GM19239 (cell line): ENCODE measurements around the gene AGMO.

Experiments
- DNase-seq: peaks from one replicate; pipeline ENCODE4 v3.0.0; 2011; ENCODE audit warnings: low spot score; ENCODE audit not compliant: insufficient read length
- FAIRE-seq: peaks from 2 replicates; lab custom pipeline; 2011; peaks lifted over from hg19 to GRCh38; lab: Jason Lieb, UNC

AGMO gene

GRCh38 chr7:15411019-15411418 is 150.8 kb downstream of the AGMO start:
- DNase-seq, result no peak
- FAIRE-seq, result no peak

GRCh38 chr7:15407910-15408309 is 153.9 kb downstream of the AGMO start:
- FAIRE-seq (no peak), DNase-seq (no peak)

GRCh38 chr7:15403751-15404150 is 158.1 kb downstream of the AGMO start:
- no peak for FAIRE-seq
- no peak for DNase-seq

GRCh38 chr7:15403315-15403714 is 158.5 kb downstream of the AGMO start:
- DNase-seq (no peak), FAIRE-seq (no peak)

- no peak for DNase-seq
- FAIRE-seq, result no peak
Observed at GRCh38 chr7:15402436-15403136, 159.2 kb downstream of the AGMO start.

- FAIRE-seq (no peak), DNase-seq (no peak)
Observed at GRCh38 chr7:15400440-15400839, 161.4 kb downstream of the AGMO start.

GRCh38 chr7:15399441-15399840 is 162.4 kb downstream of the AGMO start:
- no peak for FAIRE-seq
- DNase-seq, result no peak

GRCh38 chr7:15397922-15398760 is 163.7 kb downstream of the AGMO start:
- FAIRE-seq (no peak), DNase-seq (no peak)

- no peak for FAIRE-seq
- DNase-seq, result no peak
Observed at GRCh38 chr7:15397159-15397550, 164.7 kb downstream of the AGMO start.

GRCh38 chr7:15396210-15397158 is 165.3 kb downstream of the AGMO start:
- FAIRE-seq (no peak), DNase-seq (no peak)

GRCh38 chr7:15389073-15389472 is 172.7 kb downstream of the AGMO start:
- no peak for DNase-seq
- FAIRE-seq, result no peak

- FAIRE-seq (no peak), DNase-seq (no peak)
Observed at GRCh38 chr7:15378494-15379145, 183.2 kb downstream of the AGMO start.

- DNase-seq (no peak), FAIRE-seq (no peak)
Observed at GRCh38 chr7:15376600-15376999, 185.2 kb downstream of the AGMO start.

GRCh38 chr7:15370441-15370840 is 191.4 kb downstream of the AGMO start:
- DNase-seq (no peak), FAIRE-seq (no peak)

GRCh38 chr7:15368653-15369052 is 193.2 kb downstream of the AGMO start:
- FAIRE-seq (no peak), DNase-seq (no peak)

GRCh38 chr7:15367897-15368296 is 193.9 kb downstream of the AGMO start:
- FAIRE-seq, result no peak
- DNase-seq, result no peak

- DNase-seq (no peak), FAIRE-seq (no peak)
Observed at GRCh38 chr7:15358112-15358511, 203.7 kb downstream of the AGMO start.

GRCh38 chr7:15352421-15353206 is 209.2 kb downstream of the AGMO start:
- no peak for DNase-seq
- FAIRE-seq, result no peak

- no peak for FAIRE-seq
- DNase-seq, result no peak
Observed at GRCh38 chr7:15345216-15345615, 216.6 kb downstream of the AGMO start.
